Sciatic nerve (tissue), 2 donors: Measurements from ENCODE around the gene SUPT7L. TPM values are rescaled to one million over a fixed set of nuclear protein-coding genes. Genes with fewer than 3 reads are reported as not detected.
"Not testable (repeated sequence)": the region's sequence is repeated elsewhere in the genome, so short reads cannot be mapped to it uniquely, and the experiment has no call there.

Source experiments
- ATAC-seq: fragments of 200-7000 bp; cut with Tn5 transposase; one replicate; pipeline ENCODE4 v1.9.1; 2020; ENCODE audit warnings: mild to moderate bottlenecking, moderate library complexity
- DNase-seq: peaks from one replicate; pipeline ENCODE4 v3.0.0-alpha.2; 2020; ENCODE audit warnings: low spot score
- intact Hi-C: fragments of 100-400 bp; cut with DNase I; formaldehyde crosslinking; loops from one replicate; pipeline ENCODE4 v1.14.2; 2022
- total RNA-seq: library from RNA; stranded (reverse); fragmentation: NEBNext Ultra II Directional; extraction: Animal tissue kit (Norgen Biotek cat#: 25700); gene quantifications from one replicate; pipeline ENCODE4 v1.2.1, GENCODE V29; 2021
- donor health status: DM: no; HTN: no; CAD: no.
- donor health status: DM: no; HTN: no; CAD: no.

Gene SUPT7L
- total RNA-seq, 1 donor from 2014 or later: 30.8 TPM

GRCh38 chr2:27651056-27651455, 12.4 kb downstream of the SUPT7L start:
- DNase-seq (no peak), ATAC-seq (no peak)
- intact Hi-C loops: no loop called here

DNA sequence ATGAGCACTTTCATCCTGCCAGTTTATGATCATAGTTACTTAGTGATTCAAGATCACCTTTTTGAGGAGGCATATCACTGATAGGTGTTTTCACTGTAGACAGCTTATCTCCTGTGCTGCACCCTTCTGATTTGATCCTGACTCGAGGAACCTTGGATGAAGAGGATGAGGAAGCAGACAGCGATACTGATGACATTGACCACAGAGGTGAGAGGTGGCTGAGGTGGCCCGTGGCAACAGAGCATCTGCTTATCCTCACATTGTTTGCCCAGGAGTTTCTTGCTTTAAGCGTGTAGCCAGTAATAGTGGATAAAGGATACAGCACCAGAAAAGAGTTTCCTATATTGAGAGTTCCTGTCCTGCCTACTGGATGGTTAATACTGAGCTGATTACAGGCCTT, 15.7 kb downstream of the SUPT7L start:
- ATAC-seq (no peak), DNase-seq (no peak)
- intact Hi-C loops: no loop called here

GRCh38 chr2:27647289-27647688, 16.1 kb downstream of the SUPT7L start:
- ATAC-seq (no peak), DNase-seq (no peak)
- intact Hi-C loops: no loop called here

DNA sequence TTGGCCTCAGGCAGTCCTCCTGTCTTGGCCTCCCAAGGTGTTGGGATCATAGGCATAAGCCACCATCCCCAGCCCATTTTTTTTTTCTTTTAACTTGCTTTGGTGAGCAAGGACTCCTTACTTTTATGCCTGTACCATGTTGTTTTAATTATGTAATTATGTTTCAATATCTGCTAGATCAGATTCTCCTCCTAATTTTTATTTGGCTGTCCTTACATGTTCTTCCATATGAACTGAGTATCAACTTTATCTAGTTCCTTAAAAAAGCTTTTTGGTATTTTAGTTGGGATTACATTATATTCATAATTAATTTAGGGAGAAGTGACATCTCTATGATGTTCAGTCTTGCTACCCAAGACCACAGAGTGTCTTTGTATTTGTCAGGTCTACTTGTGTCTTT, 18.2 kb downstream of the SUPT7L start:
- ATAC-seq (no peak), DNase-seq (no peak)
- intact Hi-C loops: no loop called here

- intact Hi-C loops: no loop called here
- DNase-seq (no peak), ATAC-seq (no peak)
Observed at GRCh38 chr2:27640722-27641245, 22.6 kb downstream of the SUPT7L start.

DNA sequence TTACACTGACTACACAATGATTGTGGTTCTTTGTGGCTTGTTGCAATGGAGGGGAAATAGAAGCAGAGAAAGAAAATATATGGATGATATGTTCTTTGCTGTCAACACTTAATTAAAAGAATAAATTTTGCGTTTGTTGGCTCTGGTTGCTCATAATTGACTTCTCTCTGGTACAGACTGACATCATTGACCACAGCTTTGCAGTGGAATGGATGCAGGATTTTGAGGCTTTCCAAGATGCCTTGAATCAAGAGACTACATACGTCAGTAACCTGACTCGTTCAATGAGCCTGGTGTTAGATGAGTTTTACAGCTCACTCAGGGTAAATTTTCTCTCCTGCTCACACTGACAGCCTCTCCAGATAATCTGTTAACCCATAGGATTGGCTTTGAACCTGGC, 24.7 kb downstream of the SUPT7L start:
- no peak for DNase-seq
- no peak for ATAC-seq
- intact Hi-C loops: no loop called here

GRCh38 chr2:27638037-27638637, 25.3 kb downstream of the SUPT7L start:
- intact Hi-C loops: no loop called here
- ATAC-seq (no peak), DNase-seq (no peak)

DNA sequence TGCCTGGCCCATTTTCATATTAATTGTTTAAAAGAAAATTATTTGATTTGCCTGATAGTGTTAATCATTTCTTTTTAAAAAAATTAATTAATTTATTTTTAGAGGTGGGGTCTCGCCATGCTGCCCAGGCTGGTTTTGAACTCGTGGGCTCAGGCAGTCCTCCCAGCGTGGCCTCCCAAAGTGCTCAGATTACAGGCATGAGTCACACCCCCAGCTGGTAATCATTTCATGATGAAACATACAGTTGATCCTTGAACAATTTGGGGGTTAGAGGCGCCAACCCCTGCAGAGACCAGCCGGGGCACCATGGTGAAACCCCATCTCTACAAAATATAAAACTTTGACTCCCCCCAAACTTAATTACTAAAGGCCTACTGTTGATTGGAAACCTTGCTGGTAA, 26.6 kb downstream of the SUPT7L start:
- ATAC-seq: no peak
- no peak for DNase-seq
- intact Hi-C loops: no loop called here

DNA sequence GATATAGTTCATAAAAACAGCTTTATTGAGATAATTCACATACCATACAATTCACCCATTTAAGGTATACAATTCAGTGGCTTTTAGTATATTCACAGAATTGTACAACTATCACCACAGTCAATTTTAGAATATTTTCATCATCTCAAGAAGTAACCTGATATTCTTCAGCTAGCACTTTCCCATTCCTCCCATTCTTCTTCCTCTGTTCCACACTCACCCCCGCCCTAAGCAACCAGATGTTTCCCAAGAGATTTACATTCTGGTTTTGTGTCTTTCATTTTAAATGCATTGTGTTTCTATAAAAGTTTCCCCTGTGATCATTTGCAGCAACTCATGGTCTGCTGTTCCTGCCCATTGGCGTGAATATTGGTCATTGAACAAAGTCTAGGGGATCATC, 29.1 kb downstream of the SUPT7L start:
- intact Hi-C loops: no loop called here
- DNase-seq (no peak), ATAC-seq (no peak)

- DNase-seq, ATAC-seq, intact Hi-C loops: not testable (repeated sequence)
Observed at GRCh38 chr2:27630257-27630656, 33.2 kb downstream of the SUPT7L start.

DNA sequence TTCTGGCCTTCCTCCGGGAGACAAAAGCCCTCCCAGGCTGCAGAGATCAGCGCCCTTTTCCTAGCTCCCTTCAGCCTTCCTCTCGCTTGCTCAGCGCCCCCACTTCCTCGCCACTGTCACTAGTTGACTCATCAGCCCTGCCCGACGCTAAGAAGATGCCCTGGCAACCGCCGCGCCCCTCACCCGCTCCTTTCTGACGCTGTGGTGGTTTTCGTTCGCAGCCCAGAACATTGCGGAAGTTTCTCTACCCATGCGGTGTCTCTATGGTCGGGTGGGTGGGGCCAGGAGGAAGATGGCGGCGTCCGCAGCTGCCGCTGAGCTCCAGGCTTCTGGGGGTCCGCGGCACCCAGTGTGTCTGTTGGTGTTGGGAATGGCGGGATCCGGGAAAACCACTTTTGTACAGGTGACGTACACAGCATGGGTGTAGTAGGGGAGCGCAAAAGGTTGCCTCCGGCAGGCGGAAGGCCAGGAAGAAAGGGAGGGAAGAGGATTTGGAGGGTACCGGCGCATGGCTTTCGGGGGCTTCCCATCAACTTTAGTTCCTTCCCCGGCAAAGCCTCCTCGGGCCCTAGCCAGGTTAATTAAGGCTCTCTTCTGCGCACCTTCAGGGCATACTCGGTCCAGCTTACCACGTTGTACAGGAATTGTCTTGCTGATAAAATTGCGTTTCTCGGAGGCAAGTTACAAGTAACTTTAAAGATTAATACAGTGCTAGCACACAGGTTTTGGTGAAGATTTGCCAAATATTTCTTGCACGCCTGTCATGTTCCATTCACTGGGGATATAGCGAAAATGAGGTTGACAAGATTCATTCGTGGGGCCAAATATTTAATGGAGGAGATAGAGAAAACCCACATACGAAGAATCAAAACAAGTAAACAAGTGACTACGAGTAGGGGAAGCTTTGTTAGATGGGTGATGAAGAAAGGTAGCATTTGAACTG, 34.4 kb downstream of the SUPT7L start, which contains the start of the genes CCDC121 and GPN1:
CCDC121 (minus strand) TSS at position 246 of the 943 bp plus-strand sequence. CDS start 1,213 bp downstream, outside the sequence.
GPN1 (plus strand) TSS at position 284 of the 943 bp plus-strand sequence; CDS start at position 293, 9 bp downstream.
- DNase-seq (peak; percentile 87), ATAC-seq (peak; percentile 98)
- intact Hi-C loops: no loop called here

- intact Hi-C loops: no loop called here
- peak; percentile 78 for ATAC-seq
- no peak for DNase-seq
Observed at GRCh38 chr2:27627963-27628766, 35.2 kb downstream of the SUPT7L start.

GRCh38 chr2:27626921-27627320, 36.5 kb downstream of the SUPT7L start:
- DNase-seq, intact Hi-C loops, ATAC-seq: not testable (repeated sequence)

DNA sequence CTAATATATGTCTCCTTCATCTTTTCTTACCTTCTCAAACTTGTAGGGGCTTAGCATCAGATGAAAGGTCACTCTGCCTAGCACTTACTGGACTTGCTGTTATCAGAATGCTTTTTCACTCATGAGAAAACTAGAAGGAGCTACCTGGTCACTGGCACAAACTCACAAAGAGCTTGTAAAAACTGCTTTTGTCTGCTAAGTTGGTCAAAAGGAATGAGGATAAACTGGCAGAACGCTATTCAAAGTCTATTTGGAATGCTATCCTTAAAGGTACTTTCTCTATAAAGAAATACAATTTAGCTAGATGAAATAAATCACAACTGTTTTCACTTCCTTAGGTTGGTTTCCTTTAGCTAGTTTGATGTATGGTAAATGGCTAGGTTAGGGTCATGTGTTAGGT, 37.1 kb downstream of the SUPT7L start:
- intact Hi-C loops, ATAC-seq, DNase-seq: not testable (repeated sequence)

DNA sequence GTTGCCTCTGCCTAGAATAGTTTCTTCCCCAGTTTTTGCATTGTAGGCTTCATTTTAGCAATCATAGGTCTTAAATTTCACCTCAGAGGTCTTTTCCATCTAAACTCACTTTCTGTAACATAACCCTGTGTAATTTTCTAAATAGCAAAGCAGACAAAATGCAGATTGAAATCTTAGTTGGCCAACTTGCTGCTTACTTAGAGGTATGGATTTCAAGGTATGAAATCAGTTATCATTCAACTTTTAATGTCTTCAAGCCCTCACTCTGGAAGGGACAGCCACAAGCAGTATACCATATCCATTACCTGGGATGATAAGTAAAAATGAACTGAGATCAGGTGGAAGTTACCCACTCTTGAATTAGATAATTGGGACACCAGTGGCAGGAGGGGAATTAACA, 38.5 kb downstream of the SUPT7L start:
- no peak for ATAC-seq
- no peak for DNase-seq
- intact Hi-C loops: no loop called here

DNA sequence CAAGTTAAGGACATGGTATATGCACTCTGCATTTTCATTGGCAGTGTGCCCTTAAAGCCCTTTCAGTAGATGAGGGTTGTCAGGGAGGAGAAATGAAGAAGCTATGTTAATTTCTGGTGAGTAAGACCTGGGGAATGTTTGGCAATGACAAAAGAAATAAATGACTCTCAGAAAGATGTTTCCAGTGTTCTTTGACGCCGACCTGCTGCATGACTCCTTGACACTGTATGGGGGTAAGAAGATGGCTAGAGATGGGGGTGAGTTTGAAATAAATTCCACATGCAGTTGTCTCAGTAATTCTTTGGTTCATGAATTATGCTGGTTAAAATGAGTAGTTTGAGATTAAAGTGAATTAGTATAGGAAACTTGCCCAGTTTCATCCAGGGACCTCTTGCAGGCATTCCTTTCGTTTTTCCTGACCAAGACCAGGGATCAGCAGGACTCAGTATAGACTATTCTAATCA, 40.5 kb downstream of the SUPT7L start:
- intact Hi-C loops: no loop called here
- no peak for DNase-seq
- no peak for ATAC-seq

- intact Hi-C loops: no loop called here
- ATAC-seq (no peak), DNase-seq (no peak)
Observed at GRCh38 chr2:27621524-27621923, 41.9 kb downstream of the SUPT7L start.

GRCh38 chr2:27615316-27615715, 48.1 kb downstream of the SUPT7L start:
- intact Hi-C loops: no loop called here
- ATAC-seq (no peak), DNase-seq (no peak)

DNA sequence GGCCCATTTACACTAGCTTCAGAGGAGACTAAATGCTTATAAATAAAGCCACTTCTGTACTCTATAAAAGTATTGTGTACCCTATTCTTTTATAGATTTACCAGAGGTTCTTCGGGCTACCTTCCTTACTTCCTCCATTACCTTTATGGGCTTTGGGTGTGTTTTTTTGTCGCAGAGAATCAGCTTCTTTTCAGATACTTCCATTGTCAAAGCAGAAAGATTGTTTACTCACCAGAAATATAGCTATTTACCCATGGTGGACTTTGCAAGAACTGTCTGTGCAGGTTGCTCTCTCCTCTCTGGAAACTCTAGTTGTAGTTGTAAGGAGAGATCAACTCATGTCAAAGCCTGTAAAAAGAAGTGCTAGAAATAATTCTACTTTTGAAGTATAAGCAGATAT, 49.4 kb downstream of the SUPT7L start:
- DNase-seq (no peak), ATAC-seq (no peak)
- intact Hi-C loops: no loop called here
